H7 (cell line): Measurements from ENCODE around the gene TMEM140. TPM values are rescaled to one million over a fixed set of nuclear protein-coding genes. Genes with fewer than 3 reads are reported as not detected.

Experiments used
- DNase-seq: peaks from one replicate; pipeline ENCODE4 v3.0.0; 2012
- H3K27me3 ChIP-seq: 2 replicates; pipeline ENCODE4 v1.6.0; 2011; ENCODE audit warnings: mild to moderate bottlenecking, low read length; ENCODE audit not compliant: control insufficient read depth, insufficient read depth
- H3K36me3 ChIP-seq: replicated peaks from 2 replicates; pipeline ENCODE4 v1.5.1; 2011; ENCODE audit warnings: low read length; ENCODE audit not compliant: control insufficient read depth, insufficient read depth
- H3K4me3 ChIP-seq: 2 replicates; pipeline ENCODE4 v1.5.1; 2011; ENCODE audit warnings: low read depth, mild to moderate bottlenecking, control low read depth, low read length, moderate library complexity; ENCODE audit not compliant: insufficient read depth
- total RNA-seq: library from RNA; depleted of rRNA; stranded (reverse); fragments of >200 nt; shearing (Covaris generic); gene quantifications from 2 replicates; pipeline ENCODE4 v1.2.3, GENCODE V29; 2014

Gene TMEM140
- total RNA-seq, 1 experiment from 2014 or later, result not detected

DNA sequence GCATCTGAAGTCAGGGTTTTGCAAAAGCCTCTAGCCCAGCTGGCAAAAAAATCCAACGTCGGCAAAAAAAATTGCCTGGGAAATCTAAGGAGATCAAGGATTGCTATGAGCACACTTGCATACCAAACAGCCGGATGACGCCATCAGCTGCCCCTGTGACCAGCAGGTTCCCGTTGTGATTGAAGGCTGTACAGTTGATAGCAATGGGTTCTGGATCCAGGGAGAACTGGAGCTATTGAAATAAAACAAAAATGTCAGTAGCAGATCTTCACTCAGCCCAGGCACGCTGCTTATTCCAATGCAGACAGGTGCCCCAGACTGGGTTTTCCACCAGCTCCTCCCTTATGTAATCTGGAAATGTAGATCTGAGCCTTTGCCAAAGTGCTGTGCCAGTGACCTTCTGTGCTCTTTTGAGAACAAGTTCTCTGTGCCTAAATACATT lies 41.4 kb downstream of the TMEM140 start:
- no peak for DNase-seq
- H3K27me3 ChIP-seq, result no peaks in the 10 kb centered on the region
- H3K36me3 ChIP-seq, result peaks cover 11% of the 10 kb centered on the region

GRCh38 chr7:135189961-135190360 lies 42.1 kb downstream of the TMEM140 start:
- DNase-seq, result no peak
- H3K27me3 ChIP-seq, result no peaks in the 10 kb centered on the region
- H3K4me3 ChIP-seq, result no peak overlapping the region
- peaks cover 11% of the 10 kb centered on the region for H3K36me3 ChIP-seq

More for the DNA sequence above, 41.4 kb downstream of the TMEM140 start:
- no peak overlapping the region for H3K4me3 ChIP-seq

DNA sequence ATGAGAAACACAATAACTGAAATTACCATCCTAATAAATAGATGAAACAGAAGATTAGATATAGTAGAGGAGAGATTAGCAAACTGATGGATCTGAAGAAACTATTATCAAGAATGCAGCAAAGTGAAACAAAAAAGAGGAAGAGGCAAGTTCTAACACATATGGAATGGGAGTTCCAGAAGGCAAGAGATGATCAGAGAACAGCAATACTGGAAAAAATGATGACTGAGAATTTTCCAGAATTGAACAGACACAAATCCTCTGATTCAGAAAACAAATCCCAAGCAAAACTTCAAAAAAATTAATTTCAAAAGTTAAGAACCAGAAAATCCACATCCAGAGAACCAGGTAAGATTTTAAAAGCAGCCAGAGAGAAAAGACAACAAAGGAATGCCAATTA lies 42.8 kb downstream of the TMEM140 start:
- Histone ChIP-seq H3K27me3 (no peaks in the 10 kb centered on the region), H3K4me3 (no peak overlapping the region), H3K36me3 (peaks cover 11% of the 10 kb centered on the region)
- DNase-seq, result no peak

GRCh38 chr7:135192914-135193536 lies 45.2 kb downstream of the TMEM140 start:
- Histone ChIP-seq H3K4me3 (no peak overlapping the region), H3K27me3 (no peaks in the 10 kb centered on the region), H3K36me3 (peaks cover 7% of the 10 kb centered on the region)
- DNase-seq, result no peak

GRCh38 chr7:135193615-135194081 lies 45.8 kb downstream of the TMEM140 start:
- peaks cover 4% of the 10 kb centered on the region for H3K36me3 ChIP-seq
- DNase-seq, result no peak
- H3K4me3 ChIP-seq, result no peak overlapping the region
- H3K27me3 ChIP-seq, result no peaks in the 10 kb centered on the region

GRCh38 chr7:135194494-135195095 lies 46.7 kb downstream of the TMEM140 start:
- H3K4me3 ChIP-seq, result no peak overlapping the region
- peaks cover 4% of the 10 kb centered on the region for H3K36me3 ChIP-seq
- H3K27me3 ChIP-seq, result no peaks in the 10 kb centered on the region
- no peak for DNase-seq

DNA sequence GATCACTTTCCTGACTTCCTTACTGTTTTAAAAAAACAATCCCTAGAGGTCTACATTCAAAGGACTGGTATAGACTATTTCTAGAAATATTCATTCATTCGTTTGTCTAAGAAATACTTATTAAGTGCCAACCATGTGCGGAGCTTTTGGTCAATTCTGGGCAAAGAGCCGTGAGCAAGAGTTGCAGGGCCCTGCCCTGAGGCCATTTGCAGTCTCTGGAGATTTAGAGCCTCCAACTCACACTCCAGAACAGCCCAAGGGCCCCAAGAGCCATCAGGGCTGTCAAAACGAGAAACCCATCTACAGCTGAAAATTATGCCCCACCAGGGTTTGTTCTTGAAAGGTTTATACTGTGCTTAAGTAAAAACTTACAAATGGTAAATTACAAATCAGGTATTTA lies 47.3 kb downstream of the TMEM140 start:
- DNase-seq, result no peak
- Histone ChIP-seq H3K36me3 (peaks cover 4% of the 10 kb centered on the region), H3K4me3 (no peak overlapping the region), H3K27me3 (no peaks in the 10 kb centered on the region)

DNA sequence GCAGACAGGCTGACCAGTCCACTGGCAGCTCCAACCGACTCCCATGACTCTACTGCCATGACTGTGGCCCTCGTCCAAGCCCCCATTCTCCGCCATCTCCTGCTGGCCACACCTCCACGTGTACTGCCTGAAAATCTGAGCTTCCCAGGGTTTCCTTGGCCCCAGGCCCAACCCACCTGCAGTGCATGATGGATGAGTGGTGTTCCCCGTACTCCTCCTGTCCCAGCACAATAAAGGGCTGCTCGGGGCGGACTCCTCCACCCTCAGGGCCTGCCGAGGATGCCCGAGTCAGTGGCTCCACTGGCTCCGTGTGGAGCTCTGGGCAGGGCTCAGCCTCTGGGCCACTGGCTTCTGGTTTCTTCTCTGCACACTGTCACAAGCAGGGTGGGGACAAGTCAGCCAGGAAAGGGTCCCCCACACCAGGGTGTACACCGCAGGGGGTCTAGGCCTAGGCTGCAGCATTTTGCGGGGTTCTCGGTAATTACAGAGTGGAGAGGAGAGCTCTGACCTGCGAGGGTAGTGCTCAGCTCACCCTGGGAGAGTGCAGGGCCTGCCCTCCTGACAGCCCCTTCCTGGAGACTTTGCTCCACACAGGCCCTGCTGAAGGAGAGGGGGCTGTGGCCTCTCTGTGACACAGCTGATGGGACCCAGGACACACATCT lies 48.2 kb downstream of the TMEM140 start:
- H3K36me3 ChIP-seq, result peaks cover 4% of the 10 kb centered on the region
- DNase-seq, result no peak
- H3K4me3 ChIP-seq, result no peak overlapping the region
- no peaks in the 10 kb centered on the region for H3K27me3 ChIP-seq

DNA sequence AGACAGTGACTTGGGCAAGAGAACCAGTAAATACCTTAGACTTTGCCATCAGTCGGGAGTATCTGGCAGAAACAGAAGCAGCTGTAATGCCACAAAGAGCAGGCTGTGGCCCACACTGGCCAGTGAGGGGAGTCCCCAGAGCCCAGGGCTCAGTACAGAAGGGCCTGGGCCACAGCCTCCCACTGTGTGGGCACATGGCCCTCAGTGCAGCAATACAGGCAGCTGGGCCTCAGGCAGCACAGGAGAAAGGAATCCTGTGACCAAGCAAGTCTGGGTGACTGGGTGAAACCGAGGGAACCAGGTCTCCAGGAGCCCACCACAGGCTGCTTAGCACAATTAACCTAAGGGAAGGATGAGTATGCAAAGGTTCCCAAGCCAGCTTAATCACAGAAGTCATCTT lies 49.5 kb downstream of the TMEM140 start:
- H3K27me3 ChIP-seq, result no peaks in the 10 kb centered on the region
- DNase-seq, result no peak
- H3K36me3 ChIP-seq, result peaks cover 4% of the 10 kb centered on the region
- no peak overlapping the region for H3K4me3 ChIP-seq

DNA sequence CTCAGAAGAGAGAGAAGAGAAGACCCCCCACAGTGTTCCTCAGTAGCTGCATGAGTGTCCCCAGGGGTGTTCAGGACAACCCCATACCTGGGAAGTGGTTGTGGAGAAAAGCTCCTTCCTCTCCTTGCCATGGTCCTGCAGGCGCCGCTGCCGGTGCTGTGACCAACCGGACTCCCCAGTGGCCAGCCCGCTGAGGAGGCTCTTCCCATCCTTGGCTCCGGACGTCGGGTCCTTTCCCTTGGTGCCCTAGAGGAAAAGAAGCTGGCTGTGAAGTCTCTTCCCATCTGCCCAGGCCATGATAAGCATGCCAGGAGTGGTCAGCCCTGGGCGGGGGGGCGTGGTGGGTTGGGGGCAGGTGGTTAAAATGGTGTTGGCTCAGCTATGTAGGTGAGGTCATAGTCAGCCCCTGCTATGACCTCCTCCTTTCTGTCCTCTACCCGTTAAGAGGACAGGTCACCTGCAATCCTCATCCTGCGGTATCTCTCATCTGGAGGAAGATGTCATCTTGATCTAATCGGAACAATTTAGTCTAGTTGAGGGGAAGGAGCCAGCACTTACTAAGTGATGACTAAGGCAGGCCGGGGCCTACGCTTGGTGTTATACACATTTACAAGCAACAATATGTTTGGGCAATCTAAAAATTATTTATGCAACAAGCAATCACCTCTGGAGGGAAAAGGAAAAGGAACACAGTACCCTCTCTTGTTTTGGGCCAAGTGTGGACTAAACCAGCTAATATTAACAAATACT lies 50.2 kb downstream of the TMEM140 start:
- H3K4me3 ChIP-seq, result no peak overlapping the region
- DNase-seq, result no peak
- H3K27me3 ChIP-seq, result no peaks in the 10 kb centered on the region
- peaks cover 5% of the 10 kb centered on the region for H3K36me3 ChIP-seq

DNA sequence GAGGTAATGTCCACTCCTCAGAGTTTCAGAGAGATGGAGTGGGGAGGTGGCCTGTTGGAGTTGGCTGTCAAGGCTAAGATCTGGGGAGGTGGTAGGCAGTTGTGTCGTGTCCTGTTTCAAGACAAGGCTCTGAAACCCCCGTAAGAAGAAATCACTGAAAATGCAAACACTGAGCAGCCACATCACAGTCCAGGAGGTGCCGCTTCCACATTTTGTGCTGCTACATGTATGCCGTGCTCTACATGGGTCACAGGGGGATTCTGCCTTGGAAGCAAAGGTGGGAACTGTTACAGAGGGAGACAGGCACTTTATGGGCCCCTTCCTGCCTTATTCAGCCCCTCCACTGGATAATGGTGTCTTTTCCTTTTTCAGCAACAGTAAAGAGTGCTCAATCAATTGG lies 51.6 kb downstream of the TMEM140 start:
- no peak for DNase-seq
- peaks cover 6% of the 10 kb centered on the region for H3K36me3 ChIP-seq
- no peak overlapping the region for H3K4me3 ChIP-seq
- H3K27me3 ChIP-seq, result no peaks in the 10 kb centered on the region

- Histone ChIP-seq H3K27me3 (no peaks in the 10 kb centered on the region), H3K4me3 (no peak overlapping the region), H3K36me3 (peaks cover 9% of the 10 kb centered on the region)
- DNase-seq, result no peak
Observed at GRCh38 chr7:135200821-135201331, 53.0 kb downstream of the TMEM140 start.

- Histone ChIP-seq H3K27me3 (no peaks in the 10 kb centered on the region), H3K4me3 (no peak overlapping the region), H3K36me3 (peaks cover 11% of the 10 kb centered on the region)
- DNase-seq, result no peak
Observed at GRCh38 chr7:135201350-135201749, 53.5 kb downstream of the TMEM140 start.

- H3K27me3 ChIP-seq, result no peaks in the 10 kb centered on the region
- H3K4me3 ChIP-seq, result no peak overlapping the region
- H3K36me3 ChIP-seq, result peaks cover 7% of the 10 kb centered on the region
- DNase-seq, result no peak
Observed at GRCh38 chr7:135204341-135204749, 56.5 kb downstream of the TMEM140 start.
